ENCODE results near the gene DOCK6.

DNA sequence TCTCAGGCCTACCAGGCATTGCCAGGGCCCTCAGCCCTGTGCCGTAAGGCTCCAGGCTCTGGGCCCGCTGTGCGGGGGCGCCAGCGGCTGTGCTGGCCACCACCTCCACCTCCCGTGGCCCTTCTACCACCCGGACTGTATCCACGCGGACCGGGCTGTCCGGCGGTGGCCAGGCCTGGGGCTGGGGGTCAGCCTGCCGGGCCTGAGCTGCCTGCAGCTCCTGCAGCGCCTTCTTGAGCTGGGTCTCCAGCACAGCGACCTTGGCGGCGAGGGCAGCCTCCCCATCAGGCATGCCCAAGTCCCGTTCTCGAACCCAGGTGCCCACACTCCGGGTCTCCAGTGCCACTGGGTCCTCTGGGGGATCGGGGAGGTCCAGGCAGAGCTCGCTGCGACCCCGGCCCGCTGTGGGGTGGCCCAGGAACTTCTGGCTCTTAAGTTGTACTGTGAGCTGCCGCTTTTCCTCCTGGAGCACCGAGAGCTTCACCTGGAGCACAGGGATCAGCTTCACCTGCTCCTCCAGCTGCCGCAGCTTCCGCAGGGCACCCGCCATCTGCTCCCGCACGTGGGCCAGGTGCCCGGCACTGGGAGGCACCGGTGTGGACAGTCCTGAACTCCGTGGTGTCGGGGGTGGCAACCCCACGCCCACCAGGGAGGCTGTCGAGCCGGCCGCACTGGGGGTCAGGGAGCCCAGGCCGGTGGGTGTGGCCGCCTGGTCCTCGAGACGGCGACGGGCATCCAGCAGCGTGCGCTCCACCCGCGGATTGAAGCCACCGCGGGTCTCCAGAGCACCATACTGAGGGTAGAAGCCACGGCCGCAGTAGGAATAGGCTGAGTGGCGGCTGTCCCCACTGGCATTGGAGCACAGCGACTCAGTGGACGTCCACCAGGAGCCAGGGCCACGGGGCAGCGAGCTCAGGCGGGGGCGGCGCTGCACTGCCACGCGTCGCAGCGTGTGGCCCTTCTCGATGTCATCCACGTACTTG, 69.1 kb downstream of the DOCK6 start:
- no peak for TF ChIP-seq POLR2A (IDR thresholded peaks at IDR 0.05)
- TF ChIP-seq CTCF (IDR thresholded peaks at IDR 0.05): no peak
